HepG2 (cell line): Measurements from ENCODE around the gene GAL3ST1. TPM values are rescaled to one million over a fixed set of nuclear protein-coding genes. Genes with fewer than 3 reads are reported as not detected.

Experiments used
- ARNT ChIP-seq: fragments of 450-650 bp; IDR thresholded peaks from 2 replicates; pipeline ENCODE4 v1.6.1; 2017
- CENPX ChIP-seq: sonication (generic); formaldehyde crosslinking; IDR thresholded peaks from 2 replicates; pipeline ENCODE4 v1.9.0; 2021; ENCODE audit warnings: mild to moderate bottlenecking, missing genetic modification reagents, moderate library complexity
- DBP ChIP-seq: sonication (generic); formaldehyde crosslinking; IDR thresholded peaks from 2 replicates; pipeline ENCODE4 v1.4.0; 2020; ENCODE audit warnings: missing genetic modification reagents; ENCODE audit errors: not compliant biosample characterization
- GPN1 ChIP-seq: sonication (generic); formaldehyde crosslinking; IDR thresholded peaks from 2 replicates; pipeline ENCODE4 v1.5.1; 2020; ENCODE audit warnings: missing genetic modification reagents, borderline replicate concordance
- HMGXB4 ChIP-seq, 2 experiments: sonication (generic) in 1 of 2; formaldehyde crosslinking in 1 of 2; IDR thresholded peaks; 2 replicates each; pipeline versions ENCODE4 v1.4.0 to v1.6.1; 2018 to 2020; ENCODE audit warnings: missing genetic modification reagents in 2 of 2, borderline replicate concordance in 1 of 2, low read depth in 1 of 2, mild to moderate bottlenecking in 1 of 2, missing biosample characterization in 1 of 2
- HNRNPLL ChIP-seq: fragments of 200-400 bp; formaldehyde crosslinking; IDR thresholded peaks from 2 replicates; pipeline ENCODE4 v1.6.1; 2017; ENCODE audit warnings: mild to moderate bottlenecking, low read depth, low read length; ENCODE audit not compliant: poor library complexity, severe bottlenecking
- IRF2 ChIP-seq: IDR thresholded peaks from 2 replicates; pipeline ENCODE4 v1.6.1; 2018; ENCODE audit warnings: missing genetic modification reagents, missing compliant biosample characterization
- JARID2 ChIP-seq: sonication (generic); formaldehyde crosslinking; IDR thresholded peaks from 2 replicates; pipeline ENCODE4 v1.8.1; 2023; ENCODE audit warnings: missing genetic modification reagents, inconsistent platforms; ENCODE audit not compliant: insufficient replicate concordance
- KAT2B ChIP-seq: fragments of 150-350 bp; IDR thresholded peaks from 2 replicates; pipeline ENCODE4 v1.6.1; 2014; ENCODE audit warnings: low read depth, low read length, borderline replicate concordance
- NKX3-1 ChIP-seq: sonication (generic); formaldehyde crosslinking; IDR thresholded peaks from 2 replicates; pipeline ENCODE4 v1.5.0; 2020; ENCODE audit warnings: missing genetic modification reagents
- PLRG1 ChIP-seq: fragments of 450-650 bp; conservative IDR thresholded peaks from 2 replicates; pipeline ENCODE4 v1.6.1; 2016
- REXO4 ChIP-seq: sonication (generic); formaldehyde crosslinking; IDR thresholded peaks from 2 replicates; pipeline ENCODE4 v1.8.0; 2022; ENCODE audit warnings: missing genetic modification reagents, mild to moderate bottlenecking, borderline replicate concordance
- SOX13 ChIP-seq, 3 experiments: fragments of 450-650 bp in 1 of 3; sonication (generic) in 1 of 3; formaldehyde crosslinking in 1 of 3; IDR thresholded peaks in 2 of 3; conservative IDR thresholded peaks in 1 of 3; 2 replicates each; pipeline versions ENCODE4 v1.5.0 to v1.6.1; 2016 to 2020; ENCODE audit warnings: antibody characterized with exemption in 1 of 3, mild to moderate bottlenecking in 1 of 3, missing compliant biosample characterization in 1 of 3, missing genetic modification reagents in 1 of 3, moderate library complexity in 1 of 3
- TBP ChIP-seq: sonication (generic); formaldehyde crosslinking; IDR thresholded peaks from 2 replicates; pipeline ENCODE4 v1.5.0; 2020; ENCODE audit warnings: missing genetic modification reagents
- ZNF10 ChIP-seq: sonication (generic); formaldehyde crosslinking; IDR thresholded peaks from 2 replicates; pipeline ENCODE4 v1.4.0; 2020; ENCODE audit warnings: mild to moderate bottlenecking, low read depth, missing genetic modification reagents, borderline replicate concordance
- ZNF136 ChIP-seq: sonication (generic); formaldehyde crosslinking; IDR thresholded peaks from 2 replicates; pipeline ENCODE4 v1.8.1; 2022; ENCODE audit warnings: low read depth, mild to moderate bottlenecking, moderate library complexity, missing genetic modification reagents
- ZNF224 ChIP-seq: sonication (generic); formaldehyde crosslinking; IDR thresholded peaks from 2 replicates; pipeline ENCODE4 v1.5.0; 2020; ENCODE audit warnings: mild to moderate bottlenecking, missing genetic modification reagents
- ZNF3 ChIP-seq: IDR thresholded peaks from 2 replicates; pipeline ENCODE4 v1.7.0; 2017; ENCODE audit warnings: inconsistent platforms
- ZNF30 ChIP-seq: sonication (generic); formaldehyde crosslinking; IDR thresholded peaks from 2 replicates; pipeline ENCODE4 v1.5.0; 2020; ENCODE audit warnings: mild to moderate bottlenecking, missing genetic modification reagents
- ZNF546 ChIP-seq: sonication (generic); formaldehyde crosslinking; conservative IDR thresholded peaks from 2 replicates; pipeline ENCODE4 v1.8.1; 2023; ENCODE audit warnings: mild to moderate bottlenecking, missing genetic modification reagents
- ZNF674 ChIP-seq: sonication (generic); formaldehyde crosslinking; IDR thresholded peaks from 2 replicates; pipeline ENCODE4 v1.5.0; 2020; ENCODE audit warnings: low read depth, mild to moderate bottlenecking, missing genetic modification reagents
- ZNF710 ChIP-seq: sonication (generic); formaldehyde crosslinking; IDR thresholded peaks from 2 replicates; pipeline ENCODE4 v1.5.0; 2020; ENCODE audit warnings: mild to moderate bottlenecking, missing genetic modification reagents, borderline replicate concordance
- ZNF883 ChIP-seq: sonication (generic); formaldehyde crosslinking; IDR thresholded peaks from 2 replicates; pipeline ENCODE4 v1.5.1; 2020; ENCODE audit warnings: mild to moderate bottlenecking, missing genetic modification reagents; ENCODE audit errors: not compliant biosample characterization
- polyA plus RNA-seq, 8 experiments: library from polyadenylated mRNA; depleted of rRNA in 3 of 8; stranded (reverse) in 7 of 8; unstranded in 1 of 8; fragments of >200 nt; fragmentation: Illumina TruSeq in 4 of 8; extraction: Trizol in 4 of 8; gene quantifications; 2 replicates each; pipeline versions ENCODE4 v1.2.1 to v1.2.3, GENCODE V29; 2011 to 2016; ENCODE audit warnings: low read depth in 4 of 8, missing spikeins in 1 of 8, mixed read lengths in 1 of 8; ENCODE audit not compliant: insufficient read depth in 1 of 8
- total RNA-seq, 5 experiments: library from RNA; depleted of rRNA; stranded (reverse); fragments of >200 nt; fragmentation: Illumina TruSeq; extraction: Trizol; gene quantifications; 2 replicates each; pipeline ENCODE4 v1.2.3, GENCODE V29; 2016; ENCODE audit warnings: low read depth in 1 of 5

Gene GAL3ST1
- total and polyA plus RNA-seq, 2 of the 13 experiments (the other 11 are each of a cell fraction or from before 2014, with no cell fraction given) = 4.4 to 14.7 TPM

GRCh38 chr22:30541961-30542810 is 32.3 kb downstream of the GAL3ST1 start (continued):
- TF ChIP-seq SOX13 (IDR thresholded peaks at IDR 0.05) = no peak
- no peak for TF ChIP-seq SOX13 (CRISPR knock-in tag; conservative IDR thresholded peaks at IDR 0.05 in 1 of 2, IDR thresholded peaks at IDR 0.05 in 1 of 2)
- TF ChIP-seq JARID2 (CRISPR knock-in tag) = no peak
- no peak for TF ChIP-seq PLRG1
- TF ChIP-seq DBP (CRISPR knock-in tag) = no peak
- no peak for TF ChIP-seq KAT2B
- TF ChIP-seq ZNF546 (CRISPR knock-in tag) = no peak
- TF ChIP-seq IRF2 (CRISPR knock-in tag) = no peak
- TF ChIP-seq ZNF3 = no peak
- no peak for TF ChIP-seq ARNT
- TF ChIP-seq GPN1 (CRISPR knock-in tag) = no peak
- TF ChIP-seq ZNF136 (CRISPR knock-in tag) = no peak
- no peak for TF ChIP-seq ZNF30 (CRISPR knock-in tag)
- TF ChIP-seq ZNF10 (CRISPR knock-in tag) = no peak
- no peak for TF ChIP-seq REXO4 (CRISPR knock-in tag)
- 0 out of 2 replicates have a peak, but pooled peaks have one; percentile 20 for TF ChIP-seq NKX3-1 (CRISPR knock-in tag)
- TF ChIP-seq ZNF883 (CRISPR knock-in tag) = no peak
- no peak for TF ChIP-seq ZNF674 (CRISPR knock-in tag)
- no peak for TF ChIP-seq CENPX (CRISPR knock-in tag)
- TF ChIP-seq ZNF224 (CRISPR knock-in tag) = no peak
- TF ChIP-seq ZNF710 (CRISPR knock-in tag) = no peak
- no peak for TF ChIP-seq TBP (CRISPR knock-in tag)
- no peak for TF ChIP-seq HMGXB4 (CRISPR knock-in tag; IDR thresholded peaks at IDR 0.05; ENCODE audit: borderline replicate concordance in 1 of 2, low read depth in 1 of 2)
- peak; percentile 66 for TF ChIP-seq HNRNPLL
